K562 (cell line): ENCODE data around the gene SV2C. TPM values are rescaled to one million over a fixed set of nuclear protein-coding genes. Genes with fewer than 3 reads are reported as not detected.

Experiments used
- ATF1 ChIP-seq, 2 experiments: fragments of 450-650 bp in 1 of 2; IDR thresholded peaks; 2 replicates each; pipeline ENCODE4 v1.6.1; 2016; ENCODE audit warnings: missing compliant biosample characterization in 1 of 2, missing genetic modification characterization in 1 of 2
- C11orf30 ChIP-seq: fragments of 450-650 bp; IDR thresholded peaks from 2 replicates; pipeline ENCODE4 v1.6.1; 2016; ENCODE audit warnings: low read depth, mild to moderate bottlenecking
- CTBP1 ChIP-seq: fragments of 450-650 bp; IDR thresholded peaks from 2 replicates; pipeline ENCODE4 v1.6.1; 2016; ENCODE audit warnings: borderline replicate concordance
- FOXJ2 ChIP-seq: fragments of 200-800 bp; sonication (Bioruptor generic); IDR thresholded peaks from 2 replicates; pipeline ENCODE4 v1.6.1; 2016; ENCODE audit warnings: missing genetic modification characterization, missing compliant biosample characterization
- HDAC2 ChIP-seq: fragments of 450-650 bp; IDR thresholded peaks from 2 replicates; pipeline ENCODE4 v1.6.1; 2016; ENCODE audit warnings: mild to moderate bottlenecking
- HES1 ChIP-seq: fragments of 450-650 bp; IDR thresholded peaks from 2 replicates; pipeline ENCODE4 v1.6.1; 2016; ENCODE audit warnings: low read depth, mild to moderate bottlenecking, moderate library complexity
- HMBOX1 ChIP-seq: sonication (generic); IDR thresholded peaks from 2 replicates; pipeline ENCODE4 v1.6.1; 2016
- HMG20B ChIP-seq: fragments of 250-450 bp; sonication (Bioruptor Pico); IDR thresholded peaks from 2 replicates; pipeline ENCODE4 v1.5.0; 2021; ENCODE audit warnings: mild to moderate bottlenecking
- MEIS2 ChIP-seq: fragments of 450-650 bp; IDR thresholded peaks from 2 replicates; pipeline ENCODE4 v1.6.1; 2014; ENCODE audit warnings: mild to moderate bottlenecking; ENCODE audit not compliant: partially characterized antibody
- PML ChIP-seq: IDR thresholded peaks from 2 replicates; pipeline ENCODE4 v1.6.1; 2012; ENCODE audit warnings: low read length, inconsistent platforms
- POLR2AphosphoS5 ChIP-seq: IDR thresholded peaks from 2 replicates; pipeline ENCODE4 v1.6.1; 2011; ENCODE audit warnings: mild to moderate bottlenecking, low read depth, low read length, moderate library complexity; ENCODE audit not compliant: control insufficient read depth, insufficient read depth
- RAD51 ChIP-seq: fragments of 450-650 bp; IDR thresholded peaks from 2 replicates; pipeline ENCODE4 v1.7.1; 2016; ENCODE audit warnings: low read depth, mild to moderate bottlenecking, borderline replicate concordance
- TCF3 ChIP-seq: sonication (generic); formaldehyde crosslinking; IDR thresholded peaks from 2 replicates; pipeline ENCODE4 v1.4.0; 2020; ENCODE audit warnings: mild to moderate bottlenecking, missing genetic modification reagents
- USF1 ChIP-seq: sonication (generic); formaldehyde crosslinking; IDR thresholded peaks from 2 replicates; pipeline ENCODE4 v1.9.0; 2022; ENCODE audit warnings: mild to moderate bottlenecking, missing genetic modification reagents
- ZNF592 ChIP-seq: fragments of 450-650 bp; IDR thresholded peaks from 2 replicates; pipeline ENCODE4 v1.6.1; 2017; ENCODE audit warnings: antibody characterized with exemption, mild to moderate bottlenecking
- ZNF740 ChIP-seq, 3 experiments: fragments of 200-800 bp in 1 of 3; sonication (Bioruptor generic) in 1 of 3; sonication (generic) in 1 of 3; formaldehyde crosslinking in 1 of 3; IDR thresholded peaks; 2 replicates each; pipeline versions ENCODE4 v1.6.1 to v1.8.0; 2016 to 2022; ENCODE audit warnings: mild to moderate bottlenecking in 2 of 3, missing compliant biosample characterization in 2 of 3, missing genetic modification characterization in 2 of 3, missing genetic modification reagents in 1 of 3
- ZNF76 ChIP-seq: fragments of 250-450 bp; sonication (Bioruptor Pico); IDR thresholded peaks from 2 replicates; pipeline ENCODE4 v1.4.0; 2020; ENCODE audit warnings: mild to moderate bottlenecking, moderate library complexity, borderline replicate concordance
- ZNF766 ChIP-seq: fragments of 200-800 bp; sonication (Bioruptor generic); conservative IDR thresholded peaks from 2 replicates; pipeline ENCODE4 v1.6.1; 2016; ENCODE audit warnings: missing genetic modification characterization, missing compliant biosample characterization
- polyA plus RNA-seq, 8 experiments: library from polyadenylated mRNA; depleted of rRNA in 4 of 8; stranded (reverse) in 5 of 8; unstranded in 3 of 8; fragments of >200 nt; fragmentation: Nextera tagmentation in 2 of 8; fragmentation: Illumina TruSeq in 1 of 8; extraction: Ambion mirVana in 2 of 8; extraction: Trizol in 1 of 8; gene quantifications; 2 replicates each; pipeline versions ENCODE4 v1.2.1 to v1.2.3, GENCODE V29; 2011 to 2014; ENCODE audit warnings: inconsistent platforms in 1 of 8, missing spikeins in 1 of 8
- total RNA-seq, 7 experiments: library from RNA; depleted of rRNA in 6 of 7; stranded (reverse); fragments of >200 nt in 6 of 7; fragmentation: Illumina TruSeq in 2 of 7; extraction: Trizol in 2 of 7; gene quantifications; 2 replicates each; pipeline versions ENCODE4 v1.2.1 to v1.2.3, GENCODE V29; 2011 to 2021; ENCODE audit warnings: low replicate concordance in 1 of 7

Gene SV2C
- total and polyA plus RNA-seq, 9 of the 15 experiments (the other 6 are each of a cell fraction or from before 2014, with no cell fraction given), result 0.05 TPM; not detected in 8

GRCh38 chr5:76363352-76364225, 280.4 kb downstream of the SV2C start (continued):
- TF ChIP-seq ZNF592 (peak; percentile 87), HMBOX1 (no peak; the same call in none of the 2 replicates), HDAC2 (peak; percentile 85), MEIS2 (peak; percentile 76), POLR2AphosphoS5 (peak; percentile 91), FOXJ2 (tag) (0 out of 2 replicates have a peak, but pooled peaks have one; percentile 28), CTBP1 (peak; percentile 81), RAD51 (peak; percentile 30; the same call in 1 of the 2 replicates), C11orf30 (peak; percentile 54), ATF1 (CRISPR knock-in tag; IDR thresholded peaks at IDR 0.05) (no peak), ATF1 (tag; IDR thresholded peaks at IDR 0.05) (peak; percentile 82), HES1 (no peak), ZNF740 (CRISPR knock-in tag; IDR thresholded peaks at IDR 0.05) (peak; percentile 97), ZNF740 (tag; IDR thresholded peaks at IDR 0.05) (peak in 1 of 2 experiments; percentile 91; a peak in 2 of 4 replicates), USF1 (CRISPR knock-in tag) (peak; percentile 62), ZNF766 (CRISPR knock-in tag) (peak; percentile 66), PML (peak; percentile 66; the same call in 1 of the 2 replicates), ZNF76 (CRISPR knock-in tag) (no peak), HMG20B (CRISPR knock-in tag) (no peak), TCF3 (CRISPR knock-in tag) (peak; percentile 94)
